SIG-M5 (cell line): Measurements from ENCODE around the gene ALAS1.
A peak's percentile ranks its signal among the peaks of the same experiment; 100 is the strongest.
"Not testable (repeated sequence)": the region's sequence is repeated elsewhere in the genome, so short reads cannot be mapped to it uniquely, and the experiment has no call there.

Experiments used
- DNase-seq: peaks from one replicate; lab custom pipeline; 2025; lab: John Stamatoyannopoulos, UW

The ALAS1 gene

GRCh38 chr3:52176951-52177700 lies 20.8 kb upstream of the ALAS1 start:
- DNase-seq, result no peak

- no peak for DNase-seq
Measured at GRCh38 chr3:52177701-52178042, 20.3 kb upstream of the ALAS1 start.

GRCh38 chr3:52178126-52178525 lies 19.8 kb upstream of the ALAS1 start:
- not testable (repeated sequence) for DNase-seq

GRCh38 chr3:52178537-52178936 lies 19.4 kb upstream of the ALAS1 start:
- no peak for DNase-seq

GRCh38 chr3:52181543-52181942 lies 16.4 kb upstream of the ALAS1 start:
- no peak for DNase-seq

GRCh38 chr3:52182196-52182595 lies 15.8 kb upstream of the ALAS1 start:
- no peak for DNase-seq

- DNase-seq, result no peak
Measured at GRCh38 chr3:52182691-52183090, 15.3 kb upstream of the ALAS1 start.

GRCh38 chr3:52183786-52184445 lies 14.0 kb upstream of the ALAS1 start:
- DNase-seq, result no peak

GRCh38 chr3:52184690-52185089 lies 13.3 kb upstream of the ALAS1 start:
- DNase-seq, result no peak

- no peak for DNase-seq
Measured at GRCh38 chr3:52185311-52185710, 12.6 kb upstream of the ALAS1 start.

GRCh38 chr3:52185837-52186236 lies 12.1 kb upstream of the ALAS1 start:
- DNase-seq, result peak; percentile 31

GRCh38 chr3:52186729-52187128 lies 11.2 kb upstream of the ALAS1 start:
- no peak for DNase-seq

- no peak for DNase-seq
Measured at GRCh38 chr3:52188556-52188955, 9.4 kb upstream of the ALAS1 start.

- DNase-seq, result no peak
Measured at GRCh38 chr3:52190294-52191074, 7.5 kb upstream of the ALAS1 start.

GRCh38 chr3:52191663-52192062 lies 6.3 kb upstream of the ALAS1 start:
- no peak for DNase-seq

GRCh38 chr3:52193065-52193464 lies 4.9 kb upstream of the ALAS1 start:
- no peak for DNase-seq

GRCh38 chr3:52194485-52195290 lies 3.3 kb upstream of the ALAS1 start:
- no peak for DNase-seq

GRCh38 chr3:52195291-52195597 lies 2.7 kb upstream of the ALAS1 start:
- DNase-seq, result no peak

GRCh38 chr3:52195823-52196331 lies 2.1 kb upstream of the ALAS1 start:
- peak; percentile 51 for DNase-seq

GRCh38 chr3:52196977-52197376 lies 983 bp upstream of the ALAS1 start:
- no peak for DNase-seq

GRCh38 chr3:52197499-52197841 lies 490 bp upstream of the ALAS1 start:
- no peak for DNase-seq
